GM20000 (cell line): ENCODE data around the gene CRADD.
A peak's percentile ranks its signal among the peaks of the same experiment; 100 is the strongest.

Source experiments
- DNase-seq: peaks from one replicate; pipeline ENCODE4 v3.0.0; 2012; ENCODE audit warnings: low spot score
- TF ChIP-seq, protein P1 (sequence below): IDR thresholded peaks from 2 replicates; pipeline ENCODE4 v1.5.1; 2012; ENCODE audit warnings: mild to moderate bottlenecking, control low read depth; ENCODE audit errors: extremely low read depth, missing control alignments

The CRADD gene

GRCh38 chr12:93736640-93737178, 59.5 kb downstream of the CRADD start:
- no peak for DNase-seq
- TF ChIP-seq, protein P1, sequence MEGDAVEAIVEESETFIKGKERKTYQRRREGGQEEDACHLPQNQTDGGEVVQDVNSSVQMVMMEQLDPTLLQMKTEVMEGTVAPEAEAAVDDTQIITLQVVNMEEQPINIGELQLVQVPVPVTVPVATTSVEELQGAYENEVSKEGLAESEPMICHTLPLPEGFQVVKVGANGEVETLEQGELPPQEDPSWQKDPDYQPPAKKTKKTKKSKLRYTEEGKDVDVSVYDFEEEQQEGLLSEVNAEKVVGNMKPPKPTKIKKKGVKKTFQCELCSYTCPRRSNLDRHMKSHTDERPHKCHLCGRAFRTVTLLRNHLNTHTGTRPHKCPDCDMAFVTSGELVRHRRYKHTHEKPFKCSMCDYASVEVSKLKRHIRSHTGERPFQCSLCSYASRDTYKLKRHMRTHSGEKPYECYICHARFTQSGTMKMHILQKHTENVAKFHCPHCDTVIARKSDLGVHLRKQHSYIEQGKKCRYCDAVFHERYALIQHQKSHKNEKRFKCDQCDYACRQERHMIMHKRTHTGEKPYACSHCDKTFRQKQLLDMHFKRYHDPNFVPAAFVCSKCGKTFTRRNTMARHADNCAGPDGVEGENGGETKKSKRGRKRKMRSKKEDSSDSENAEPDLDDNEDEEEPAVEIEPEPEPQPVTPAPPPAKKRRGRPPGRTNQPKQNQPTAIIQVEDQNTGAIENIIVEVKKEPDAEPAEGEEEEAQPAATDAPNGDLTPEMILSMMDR = no peak

- TF ChIP-seq, protein P1 = no peak
- DNase-seq = no peak
Measured at GRCh38 chr12:93737457-93738198, 60.5 kb downstream of the CRADD start.

- TF ChIP-seq, protein P1 = no peak
- DNase-seq = no peak
Measured at GRCh38 chr12:93738199-93739058, 61.3 kb downstream of the CRADD start.

DNA sequence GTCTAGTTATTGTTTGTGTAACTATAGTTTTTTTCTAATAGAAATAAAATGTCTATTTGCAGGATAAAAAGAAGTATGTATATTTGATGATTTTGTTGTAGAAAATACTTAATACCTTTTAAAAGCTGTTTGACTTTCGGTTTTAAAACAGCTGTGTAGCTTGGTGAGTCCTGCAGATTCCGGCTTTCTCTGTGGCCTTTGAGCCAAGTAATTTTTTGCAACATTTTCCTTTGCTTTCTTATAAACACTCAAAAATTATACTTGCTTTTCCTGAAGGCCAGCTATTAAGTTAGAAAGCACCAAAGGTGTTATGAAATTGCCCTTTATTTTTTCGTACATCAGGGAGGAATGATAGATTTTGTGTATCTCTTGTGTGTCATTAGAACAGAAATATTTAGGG, 63.6 kb downstream of the CRADD start:
- DNase-seq = no peak
- TF ChIP-seq, protein P1 = no peak

DNA sequence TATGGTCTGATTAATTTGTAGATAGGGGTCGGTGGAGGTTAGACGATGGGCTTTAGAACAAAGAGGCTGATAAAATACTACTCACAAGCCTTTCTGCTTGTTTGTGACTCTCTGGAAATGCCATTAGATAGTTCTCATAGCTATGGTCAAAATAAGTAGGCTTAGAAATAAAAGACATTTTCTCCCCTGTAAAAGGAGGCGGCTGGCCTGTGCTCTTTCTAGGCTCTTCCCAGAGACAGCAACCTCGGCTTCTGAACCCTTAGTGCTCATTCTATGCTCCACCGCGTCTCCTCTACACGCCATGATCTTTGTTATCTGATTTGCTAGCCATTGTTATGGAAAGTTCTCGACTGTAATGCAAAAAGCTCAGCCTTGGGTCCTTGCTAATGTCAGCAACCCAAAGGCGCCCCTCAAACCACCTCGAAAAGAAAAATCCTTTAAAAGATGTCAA, 64.5 kb downstream of the CRADD start:
- TF ChIP-seq, protein P1 = no peak
- peak; percentile 58 for DNase-seq

- TF ChIP-seq, protein P1 = peak; percentile 34
- peak; percentile 86 for DNase-seq
Measured at GRCh38 chr12:93742110-93742934, 65.1 kb downstream of the CRADD start.
